WTC11 (cell line): ENCODE results near the gene PRDM5. TPM values are rescaled to one million over a fixed set of nuclear protein-coding genes. Genes with fewer than 3 reads are reported as not detected.

Experiments used
- ATAC-seq: fragments of 200-7000 bp; cut with Tn5 transposase; 2 replicates; pipeline ENCODE4 v1.10.0; 2021; ENCODE audit warnings: mild to moderate bottlenecking, moderate library complexity
- CTCF ChIA-PET: fragments of 300-600 bp; sonication (Branson Sonifier 250); formaldehyde crosslinking; loops from one replicate; lab custom pipeline; 2021; ENCODE audit warnings: antibody characterized with exemption; lab: Charles Lee
- POLR2A ChIA-PET: fragments of 350-600 bp; sonication (Branson Sonifier 250); formaldehyde crosslinking; loops from one replicate; lab custom pipeline; 2021; ENCODE audit warnings: antibody characterized with exemption; lab: Charles Lee
- DNase-seq: peaks from one replicate; pipeline ENCODE4 v3.0.0; 2021; ENCODE audit warnings: low spot score
- H3K27ac Mint-ChIP-seq: 2 replicates; pipeline ENCODE4 v1.8.0; 2021; ENCODE audit warnings: mixed read lengths
- H3K27me3 Mint-ChIP-seq: 2 replicates; pipeline ENCODE4 v1.8.0; 2021; ENCODE audit warnings: low read depth, mild to moderate bottlenecking, moderate library complexity, mixed read lengths
- H3K36me3 Mint-ChIP-seq: 2 replicates; pipeline ENCODE4 v1.8.0; 2021; ENCODE audit warnings: mixed read lengths
- H3K4me1 Mint-ChIP-seq: 2 replicates; pipeline ENCODE4 v1.8.0; 2022; ENCODE audit warnings: mixed read lengths
- H3K4me3 Mint-ChIP-seq: 2 replicates; pipeline ENCODE4 v1.8.0; 2021; ENCODE audit warnings: mild to moderate bottlenecking, moderate library complexity, mixed read lengths
- H3K9me3 Mint-ChIP-seq: 2 replicates; pipeline ENCODE4 v1.8.0; 2021; ENCODE audit warnings: mixed read lengths
- ATF3 ChIP-seq: sonication (generic); formaldehyde crosslinking; conservative IDR thresholded peaks from 2 replicates; pipeline ENCODE4 v1.8.1; 2022; ENCODE audit warnings: mild to moderate bottlenecking, missing genetic modification reagents
- CREM ChIP-seq: sonication (generic); formaldehyde crosslinking; IDR thresholded peaks from 2 replicates; pipeline ENCODE4 v1.8.1; 2022; ENCODE audit warnings: mild to moderate bottlenecking, missing genetic modification reagents, moderate library complexity
- ELF4 ChIP-seq: sonication (generic); formaldehyde crosslinking; IDR thresholded peaks from 2 replicates; pipeline ENCODE4 v1.8.1; 2022; ENCODE audit warnings: low read depth, mild to moderate bottlenecking, moderate library complexity, missing genetic modification reagents
- EMX1 ChIP-seq: fragments of 250-450 bp; sonication (Bioruptor Pico); IDR thresholded peaks from 2 replicates; pipeline ENCODE4 v1.8.0; 2021; ENCODE audit warnings: mild to moderate bottlenecking
- FOXP1 ChIP-seq: sonication (generic); formaldehyde crosslinking; IDR thresholded peaks from 2 replicates; pipeline ENCODE4 v1.8.0; 2022; ENCODE audit warnings: missing genetic modification reagents, mild to moderate bottlenecking, moderate library complexity, borderline replicate concordance
- KAT7 ChIP-seq: sonication (generic); formaldehyde crosslinking; IDR thresholded peaks from 2 replicates; pipeline ENCODE4 v1.8.1; 2023; ENCODE audit warnings: missing genetic modification reagents, mild to moderate bottlenecking, borderline replicate concordance
- MXD4 ChIP-seq: fragments of 250-450 bp; sonication (Bioruptor Pico); IDR thresholded peaks from 2 replicates; pipeline ENCODE4 v1.8.0; 2021; ENCODE audit warnings: mild to moderate bottlenecking, moderate library complexity, borderline replicate concordance
- MYBL2 ChIP-seq: sonication (generic); formaldehyde crosslinking; IDR thresholded peaks from 2 replicates; pipeline ENCODE4 v1.8.1; 2023; ENCODE audit warnings: mild to moderate bottlenecking, moderate library complexity, missing genetic modification reagents
- NFATC4 ChIP-seq: fragments of 250-450 bp; sonication (Bioruptor Pico); IDR thresholded peaks from 2 replicates; pipeline ENCODE4 v1.9.0; 2021; ENCODE audit warnings: mild to moderate bottlenecking
- PRRX2 ChIP-seq: fragments of 250-450 bp; sonication (Bioruptor Pico); IDR thresholded peaks from 2 replicates; pipeline ENCODE4 v1.8.0; 2021; ENCODE audit warnings: mild to moderate bottlenecking
- STAT6 ChIP-seq: sonication (generic); formaldehyde crosslinking; conservative IDR thresholded peaks from 2 replicates; pipeline ENCODE4 v1.8.1; 2023; ENCODE audit warnings: mild to moderate bottlenecking, low read depth, missing genetic modification reagents, moderate library complexity
- TEAD1 ChIP-seq: sonication (generic); formaldehyde crosslinking; IDR thresholded peaks from 2 replicates; pipeline ENCODE4 v1.8.0; 2022; ENCODE audit warnings: mild to moderate bottlenecking, missing genetic modification reagents
- TEAD4 ChIP-seq: sonication (generic); formaldehyde crosslinking; IDR thresholded peaks from 2 replicates; pipeline ENCODE4 v1.8.0; 2022; ENCODE audit warnings: mild to moderate bottlenecking, missing genetic modification reagents
- ZNF263 ChIP-seq: sonication (generic); formaldehyde crosslinking; IDR thresholded peaks from 2 replicates; pipeline ENCODE4 v1.8.1; 2022; ENCODE audit warnings: low read depth, mild to moderate bottlenecking, moderate library complexity, missing genetic modification reagents
- ZNF317 ChIP-seq: sonication (generic); formaldehyde crosslinking; IDR thresholded peaks from 2 replicates; pipeline ENCODE4 v1.8.1; 2023; ENCODE audit warnings: low read depth, mild to moderate bottlenecking, moderate library complexity, missing genetic modification reagents, borderline replicate concordance
- ZNF416 ChIP-seq: fragments of 250-450 bp; sonication (Bioruptor Pico); IDR thresholded peaks from 2 replicates; pipeline ENCODE4 v1.9.0; 2021; ENCODE audit warnings: mild to moderate bottlenecking, inconsistent platforms
- ZNF532 ChIP-seq: fragments of 250-450 bp; sonication (Bioruptor Pico); IDR thresholded peaks from 2 replicates; pipeline ENCODE4 v1.9.0; 2021; ENCODE audit warnings: mild to moderate bottlenecking, borderline replicate concordance
- ZNF671 ChIP-seq: fragments of 250-450 bp; sonication (Bioruptor Pico); IDR thresholded peaks from 2 replicates; pipeline ENCODE4 v1.8.0; 2021; ENCODE audit warnings: mild to moderate bottlenecking
- total RNA-seq: library from RNA; stranded (reverse); gene quantifications from 3 replicates; pipeline ENCODE4 v1.2.3, GENCODE V29; 2021
- TF ChIP-seq, protein P1 (sequence below): sonication (generic); formaldehyde crosslinking; IDR thresholded peaks from 2 replicates; pipeline ENCODE4 v1.8.1; 2022; ENCODE audit warnings: low read depth, missing genetic modification reagents, borderline replicate concordance
- TF ChIP-seq, protein P2 (sequence below): sonication (generic); formaldehyde crosslinking; IDR thresholded peaks from 2 replicates; pipeline ENCODE4 v1.8.1; 2022; ENCODE audit warnings: low read depth, mild to moderate bottlenecking, moderate library complexity, missing genetic modification reagents, borderline replicate concordance
- TF ChIP-seq, protein P3 (sequence below): fragments of 250-450 bp; sonication (Bioruptor Pico); IDR thresholded peaks from 2 replicates; pipeline ENCODE4 v1.8.0; 2021; ENCODE audit warnings: mild to moderate bottlenecking

Gene PRDM5
- total RNA-seq, 1 experiment from 2014 or later: 47.0 TPM

GRCh38 chr4:120838784-120839183 lies 83.7 kb downstream of the PRDM5 start:
- H3K4me3 Mint-ChIP-seq: no peak overlapping the region
- POLR2A ChIA-PET: no interaction called here
- CTCF ChIA-PET: interaction anchor here (1.8 kb wide), 1 partner anchor 32 kb away, joined by 9 read pairs; no protein-coding TSS in a partner anchor
- no peak for DNase-seq
- no peaks in the 10 kb centered on the region for H3K4me1 Mint-ChIP-seq
- H3K9me3 Mint-ChIP-seq: peaks cover 26% of the 10 kb centered on the region
- H3K27me3 Mint-ChIP-seq: no peaks in the 10 kb centered on the region
- peaks cover 23% of the 10 kb centered on the region for H3K36me3 Mint-ChIP-seq
- H3K27ac Mint-ChIP-seq: no peak overlapping the region
- TF ChIP-seq FOXP1 (no peak), ZNF416 (CRISPR knock-in tag) (no peak), NFATC4 (no peak), ELF4 (CRISPR knock-in tag) (no peak), MXD4 (CRISPR knock-in tag) (no peak), ZNF263 (CRISPR knock-in tag) (no peak), CREM (CRISPR knock-in tag) (no peak), MYBL2 (no peak), PRRX2 (CRISPR knock-in tag) (no peak), KAT7 (CRISPR knock-in tag) (no peak), TEAD1 (no peak)
- TF ChIP-seq, protein P1, sequence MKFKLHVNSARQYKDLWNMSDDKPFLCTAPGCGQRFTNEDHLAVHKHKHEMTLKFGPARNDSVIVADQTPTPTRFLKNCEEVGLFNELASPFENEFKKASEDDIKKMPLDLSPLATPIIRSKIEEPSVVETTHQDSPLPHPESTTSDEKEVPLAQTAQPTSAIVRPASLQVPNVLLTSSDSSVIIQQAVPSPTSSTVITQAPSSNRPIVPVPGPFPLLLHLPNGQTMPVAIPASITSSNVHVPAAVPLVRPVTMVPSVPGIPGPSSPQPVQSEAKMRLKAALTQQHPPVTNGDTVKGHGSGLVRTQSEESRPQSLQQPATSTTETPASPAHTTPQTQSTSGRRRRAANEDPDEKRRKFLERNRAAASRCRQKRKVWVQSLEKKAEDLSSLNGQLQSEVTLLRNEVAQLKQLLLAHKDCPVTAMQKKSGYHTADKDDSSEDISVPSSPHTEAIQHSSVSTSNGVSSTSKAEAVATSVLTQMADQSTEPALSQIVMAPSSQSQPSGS (CRISPR knock-in tag): no peak
- TF ChIP-seq, protein P2, sequence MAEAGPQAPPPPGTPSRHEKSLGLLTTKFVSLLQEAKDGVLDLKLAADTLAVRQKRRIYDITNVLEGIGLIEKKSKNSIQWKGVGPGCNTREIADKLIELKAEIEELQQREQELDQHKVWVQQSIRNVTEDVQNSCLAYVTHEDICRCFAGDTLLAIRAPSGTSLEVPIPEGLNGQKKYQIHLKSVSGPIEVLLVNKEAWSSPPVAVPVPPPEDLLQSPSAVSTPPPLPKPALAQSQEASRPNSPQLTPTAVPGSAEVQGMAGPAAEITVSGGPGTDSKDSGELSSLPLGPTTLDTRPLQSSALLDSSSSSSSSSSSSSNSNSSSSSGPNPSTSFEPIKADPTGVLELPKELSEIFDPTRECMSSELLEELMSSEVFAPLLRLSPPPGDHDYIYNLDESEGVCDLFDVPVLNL (CRISPR knock-in tag): no peak
- no peak for ATAC-seq

DNA sequence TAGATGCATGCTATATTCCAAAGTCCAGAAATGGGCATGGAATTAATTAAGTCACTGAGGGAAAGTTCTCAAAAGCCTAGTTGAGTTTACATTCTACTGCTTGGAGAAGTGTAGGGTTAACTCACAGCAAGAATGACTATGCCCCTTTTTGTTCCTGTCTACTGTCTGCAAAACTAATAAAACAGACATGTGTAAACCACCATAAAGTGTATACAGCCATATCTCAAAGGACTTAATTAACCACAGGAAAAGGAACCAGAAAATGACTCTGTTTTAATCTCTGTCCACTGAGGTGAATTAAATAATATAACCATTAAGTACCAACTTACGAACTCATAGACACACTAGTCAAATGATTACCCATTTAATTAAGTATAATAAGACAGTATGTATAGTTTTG lies 84.9 kb downstream of the PRDM5 start:
- H3K9me3 Mint-ChIP-seq: peaks cover 29% of the 10 kb centered on the region
- ATAC-seq (no peak), DNase-seq (no peak)
- peaks cover 27% of the 10 kb centered on the region for H3K36me3 Mint-ChIP-seq
- ChIA-PET CTCF (interaction anchor here (1.8 kb wide), 1 partner anchor 33 kb away, joined by 9 read pairs; no protein-coding TSS in a partner anchor), POLR2A (no interaction called here)
- no peaks in the 10 kb centered on the region for H3K27me3 Mint-ChIP-seq
- no peaks in the 10 kb centered on the region for H3K4me1 Mint-ChIP-seq
- H3K27ac Mint-ChIP-seq: no peak overlapping the region
- no peak overlapping the region for H3K4me3 Mint-ChIP-seq
- no peak for TF ChIP-seq ATF3 (CRISPR knock-in tag)
- TF ChIP-seq, protein P3, sequence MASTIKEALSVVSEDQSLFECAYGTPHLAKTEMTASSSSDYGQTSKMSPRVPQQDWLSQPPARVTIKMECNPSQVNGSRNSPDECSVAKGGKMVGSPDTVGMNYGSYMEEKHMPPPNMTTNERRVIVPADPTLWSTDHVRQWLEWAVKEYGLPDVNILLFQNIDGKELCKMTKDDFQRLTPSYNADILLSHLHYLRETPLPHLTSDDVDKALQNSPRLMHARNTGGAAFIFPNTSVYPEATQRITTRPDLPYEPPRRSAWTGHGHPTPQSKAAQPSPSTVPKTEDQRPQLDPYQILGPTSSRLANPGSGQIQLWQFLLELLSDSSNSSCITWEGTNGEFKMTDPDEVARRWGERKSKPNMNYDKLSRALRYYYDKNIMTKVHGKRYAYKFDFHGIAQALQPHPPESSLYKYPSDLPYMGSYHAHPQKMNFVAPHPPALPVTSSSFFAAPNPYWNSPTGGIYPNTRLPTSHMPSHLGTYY (CRISPR knock-in tag): no peak
- no peak for TF ChIP-seq ZNF532 (CRISPR knock-in tag)
- TF ChIP-seq STAT6 (CRISPR knock-in tag): no peak
- TF ChIP-seq TEAD4 (CRISPR knock-in tag): no peak
- no peak for TF ChIP-seq ZNF671 (CRISPR knock-in tag)
- no peak for TF ChIP-seq EMX1
- no peak for TF ChIP-seq MYBL2
- TF ChIP-seq, protein P2 (CRISPR knock-in tag): no peak
- TF ChIP-seq ZNF317: no peak
